SK-N-SH treated with all-trans-retinoic acid at 6 μM for 48 hours (cell line): Measurements from ENCODE around the gene EML1.

ENCODE experiments used
- ATAC-seq: fragments of 200-7000 bp; cut with Tn5 transposase; 3 replicates; pipeline ENCODE4 v1.9.1; 2020; ENCODE audit warnings: mild to moderate bottlenecking, moderate library complexity
- ARNTL ChIP-seq: fragments of 450-650 bp; formaldehyde crosslinking; IDR thresholded peaks from 2 replicates; pipeline ENCODE4 v1.5.0; 2020; ENCODE audit warnings: low read depth, mild to moderate bottlenecking, moderate library complexity, borderline replicate concordance
- BACH2 ChIP-seq: fragments of 250-450 bp; sonication (Bioruptor Pico); IDR thresholded peaks from 2 replicates; pipeline ENCODE4 v1.9.0; 2021; ENCODE audit warnings: mild to moderate bottlenecking, borderline replicate concordance
- CREB5 ChIP-seq: fragments of 250-450 bp; sonication (Bioruptor Pico); IDR thresholded peaks from 2 replicates; pipeline ENCODE4 v1.5.1; 2020; ENCODE audit warnings: low read depth, mild to moderate bottlenecking, moderate library complexity
- CSDC2 ChIP-seq: fragments of 250-450 bp; sonication (Bioruptor Pico); IDR thresholded peaks from 2 replicates; pipeline ENCODE4 v1.5.0; 2020; ENCODE audit warnings: mild to moderate bottlenecking, moderate library complexity
- CSRNP3 ChIP-seq: fragments of 250-450 bp; sonication (Bioruptor Pico); IDR thresholded peaks from 2 replicates; pipeline ENCODE4 v1.5.1; 2021; ENCODE audit warnings: mild to moderate bottlenecking, moderate library complexity
- ESRRG ChIP-seq: fragments of 250-450 bp; sonication (Bioruptor Pico); IDR thresholded peaks from 2 replicates; pipeline ENCODE4 v1.6.1; 2021; ENCODE audit warnings: mild to moderate bottlenecking
- GLIS3 ChIP-seq: fragments of 250-450 bp; sonication (Bioruptor Pico); IDR thresholded peaks from 2 replicates; pipeline ENCODE4 v1.5.0; 2020; ENCODE audit warnings: mild to moderate bottlenecking, moderate library complexity
- ISL1 ChIP-seq: fragments of 250-450 bp; sonication (Bioruptor Pico); IDR thresholded peaks from 2 replicates; pipeline ENCODE4 v2.1.2; 2022; ENCODE audit warnings: mild to moderate bottlenecking, moderate library complexity
- OSR1 ChIP-seq: fragments of 250-450 bp; sonication (Bioruptor Pico); IDR thresholded peaks from 2 replicates; pipeline ENCODE4 v1.8.0; 2022; ENCODE audit warnings: moderate library complexity, mild to moderate bottlenecking, inconsistent platforms
- PATZ1 ChIP-seq: fragments of 250-450 bp; sonication (Bioruptor Pico); IDR thresholded peaks from 2 replicates; pipeline ENCODE4 v1.8.0; 2020; ENCODE audit warnings: mild to moderate bottlenecking, moderate library complexity, borderline replicate concordance
- POU6F1 ChIP-seq: fragments of 250-450 bp; sonication (Bioruptor Pico); IDR thresholded peaks from 2 replicates; pipeline ENCODE4 v1.8.0; 2021; ENCODE audit warnings: low read depth, mild to moderate bottlenecking, moderate library complexity, borderline replicate concordance
- PPARA ChIP-seq: fragments of 250-450 bp; sonication (Bioruptor Pico); IDR thresholded peaks from 2 replicates; pipeline ENCODE4 v1.5.0; 2020; ENCODE audit warnings: mild to moderate bottlenecking, borderline replicate concordance
- RARB ChIP-seq: fragments of 250-450 bp; sonication (Bioruptor Pico); IDR thresholded peaks from 2 replicates; pipeline ENCODE4 v1.8.0; 2021; ENCODE audit warnings: mild to moderate bottlenecking, moderate library complexity
- SNAI2 ChIP-seq: fragments of 250-450 bp; sonication (Bioruptor Pico); IDR thresholded peaks from 2 replicates; pipeline ENCODE4 v1.5.0; 2020; ENCODE audit warnings: mild to moderate bottlenecking, moderate library complexity
- TCF4 ChIP-seq: fragments of 250-450 bp; sonication (Bioruptor Pico); IDR thresholded peaks from 2 replicates; pipeline ENCODE4 v1.8.0; 2021; ENCODE audit warnings: mild to moderate bottlenecking, moderate library complexity, borderline replicate concordance
- TOX ChIP-seq: fragments of 250-450 bp; sonication (Bioruptor Pico); IDR thresholded peaks from 2 replicates; pipeline ENCODE4 v1.8.0; 2021; ENCODE audit warnings: mild to moderate bottlenecking, moderate library complexity, borderline replicate concordance
- TSHZ2 ChIP-seq: fragments of 250-450 bp; sonication (Bioruptor Pico); IDR thresholded peaks from 2 replicates; pipeline ENCODE4 v1.5.0; 2020; ENCODE audit warnings: mild to moderate bottlenecking, moderate library complexity
- ZFP3 ChIP-seq: fragments of 250-450 bp; sonication (Bioruptor Pico); IDR thresholded peaks from 2 replicates; pipeline ENCODE4 v1.5.0; 2020; ENCODE audit warnings: mild to moderate bottlenecking, moderate library complexity
- ZNF565 ChIP-seq: fragments of 450-650 bp; formaldehyde crosslinking; conservative IDR thresholded peaks from 2 replicates; pipeline ENCODE4 v1.5.0; 2020; ENCODE audit warnings: low read depth, mild to moderate bottlenecking, moderate library complexity
- ZNF70 ChIP-seq: fragments of 450-650 bp; formaldehyde crosslinking; IDR thresholded peaks from 2 replicates; pipeline ENCODE4 v1.5.0; 2020; ENCODE audit warnings: mild to moderate bottlenecking, moderate library complexity
- ZNF8 ChIP-seq: fragments of 450-650 bp; formaldehyde crosslinking; IDR thresholded peaks from 2 replicates; pipeline ENCODE4 v1.5.0; 2020; ENCODE audit warnings: mild to moderate bottlenecking, moderate library complexity

EML1 gene

GRCh38 chr14:99896361-99896760 lies 103.1 kb downstream of the EML1 start:
- TF ChIP-seq TCF4 (CRISPR knock-in tag) (0 out of 2 replicates have a peak, but pooled peaks have one; percentile 45), ZNF565 (CRISPR knock-in tag) (no peak)
- ATAC-seq, result no peak

- TF ChIP-seq CSRNP3 (no peak), ZFP3 (CRISPR knock-in tag) (no peak), ARNTL (no peak), ESRRG (CRISPR knock-in tag) (no peak), PPARA (CRISPR knock-in tag) (no peak), OSR1 (CRISPR knock-in tag) (no peak), TSHZ2 (CRISPR knock-in tag) (no peak), ZNF565 (CRISPR knock-in tag) (no peak), SNAI2 (CRISPR knock-in tag) (no peak), CREB5 (no peak), ZNF70 (CRISPR knock-in tag) (no peak), BACH2 (CRISPR knock-in tag) (no peak), TOX (CRISPR knock-in tag) (no peak), PATZ1 (CRISPR knock-in tag) (no peak), GLIS3 (CRISPR knock-in tag) (no peak), POU6F1 (CRISPR knock-in tag) (no peak), ISL1 (no peak), TCF4 (CRISPR knock-in tag) (no peak), ZNF8 (CRISPR knock-in tag) (no peak)
- peak; percentile 33; the same call in 1 of the 3 replicates for ATAC-seq
These were observed 106.5 kb downstream of the EML1 start for GRCh38 chr14:99899578-99900178.

- no peak for TF ChIP-seq RARB (CRISPR knock-in tag)
- no peak for TF ChIP-seq GLIS3 (CRISPR knock-in tag)
- TF ChIP-seq ARNTL, result no peak
- no peak for TF ChIP-seq CSDC2
- no peak for TF ChIP-seq TCF4 (CRISPR knock-in tag)
- no peak for ATAC-seq
These were observed 109.7 kb downstream of the EML1 start for GRCh38 chr14:99902925-99903324.
